Measurements from ENCODE around the gene PTGR2.

PTGR2 gene

DNA sequence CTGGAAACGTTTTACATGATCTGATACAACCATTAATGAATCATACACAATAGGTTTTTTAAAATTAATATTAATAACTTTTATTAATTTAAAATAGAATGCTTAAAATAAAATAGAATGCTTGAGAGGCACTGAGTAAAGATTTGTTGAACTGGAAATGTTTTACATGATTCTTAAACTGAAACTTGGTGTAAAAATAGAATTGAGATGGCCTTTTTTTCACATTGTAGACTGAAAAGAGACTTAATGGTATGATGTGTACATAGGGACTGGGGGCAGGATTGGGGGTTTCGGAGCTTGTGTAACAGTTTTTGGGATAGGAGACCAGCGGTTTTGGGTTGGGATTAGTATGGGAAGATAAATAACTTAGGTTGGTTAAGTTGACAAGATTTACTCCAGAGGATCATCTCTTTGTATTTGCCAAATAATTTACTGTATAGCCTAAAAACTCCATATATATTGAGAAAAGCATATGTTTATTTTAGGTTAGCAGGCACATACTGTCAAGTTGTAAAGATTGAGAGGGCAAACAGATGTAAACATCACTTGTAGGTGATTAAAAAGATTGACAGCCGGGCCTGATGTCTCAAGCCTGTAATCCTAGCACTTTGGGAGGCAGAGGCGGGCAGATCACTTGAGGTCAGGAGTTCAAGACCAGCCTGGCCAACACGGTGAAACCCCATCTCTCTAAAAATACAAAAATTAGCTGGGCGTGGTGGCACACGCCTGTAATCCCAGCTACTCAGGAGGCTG is 33.0 kb downstream of the PTGR2 start:
- H3K9me3 Mint-ChIP-seq, result no peaks in the 10 kb centered on the region
- no peaks in the 10 kb centered on the region for H3K27me3 Mint-ChIP-seq (ENCODE audit: low read depth, poor library complexity)
- no peak for DNase-seq
- peak overlapping the region; percentile 84 for H3K27ac Mint-ChIP-seq
- no peak for TF ChIP-seq CTCF (IDR thresholded peaks at IDR 0.05)
- H3K4me3 Mint-ChIP-seq, result peak overlapping the region; percentile 95
- H3K4me1 Mint-ChIP-seq, result peaks cover 42% of the 10 kb centered on the region
- peaks cover 12% of the 10 kb centered on the region for H3K36me3 Mint-ChIP-seq (ENCODE audit: low read depth)

- Mint-ChIP-seq H3K27ac (peak within 1 kb of the TSS; percentile 99), H3K9me3 (no peaks in the 10 kb centered on the region), H3K27me3 (ENCODE audit: low read depth, poor library complexity) (no peaks in the 10 kb centered on the region), H3K4me3 (peak within 1 kb of the TSS; percentile 95), H3K36me3 (ENCODE audit: low read depth) (peaks cover 16% of the 10 kb centered on the region), H3K4me1 (peaks cover 43% of the 10 kb centered on the region)
- DNase-seq, result peak; percentile 85
- TF ChIP-seq CTCF (IDR thresholded peaks at IDR 0.05), result no peak
Measured at GRCh38 chr14:73886449-73887317, 35.1 kb downstream of the PTGR2 start, which contains the start of gene ZNF410. ZNF410 (plus strand) TSS chr14:73886859; CDS start chr14:73892176, 5,317 bp downstream.

DNA sequence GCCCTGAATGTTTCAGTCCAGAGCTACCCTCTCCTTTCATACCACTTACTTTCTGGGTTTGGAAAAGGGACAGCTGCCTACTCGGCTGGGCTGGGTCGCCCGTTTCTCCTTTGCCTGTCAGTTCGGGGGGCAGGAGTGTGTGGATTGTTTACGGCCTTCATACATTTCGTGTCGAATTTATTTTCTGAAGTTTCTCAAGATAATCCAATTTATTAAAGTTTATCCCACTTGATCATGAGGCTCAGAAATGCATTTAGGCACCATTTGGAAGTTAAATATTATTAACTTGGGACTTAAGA is 35.6 kb downstream of the PTGR2 start:
- Mint-ChIP-seq H3K4me3 (peak overlapping the region; percentile 95), H3K27me3 (ENCODE audit: low read depth, poor library complexity) (no peaks in the 10 kb centered on the region), H3K4me1 (peaks cover 43% of the 10 kb centered on the region), H3K27ac (peak overlapping the region; percentile 70), H3K36me3 (ENCODE audit: low read depth) (peaks cover 18% of the 10 kb centered on the region), H3K9me3 (no peaks in the 10 kb centered on the region)
- no peak for TF ChIP-seq CTCF (IDR thresholded peaks at IDR 0.05)
- peak; percentile 30 for DNase-seq

DNA sequence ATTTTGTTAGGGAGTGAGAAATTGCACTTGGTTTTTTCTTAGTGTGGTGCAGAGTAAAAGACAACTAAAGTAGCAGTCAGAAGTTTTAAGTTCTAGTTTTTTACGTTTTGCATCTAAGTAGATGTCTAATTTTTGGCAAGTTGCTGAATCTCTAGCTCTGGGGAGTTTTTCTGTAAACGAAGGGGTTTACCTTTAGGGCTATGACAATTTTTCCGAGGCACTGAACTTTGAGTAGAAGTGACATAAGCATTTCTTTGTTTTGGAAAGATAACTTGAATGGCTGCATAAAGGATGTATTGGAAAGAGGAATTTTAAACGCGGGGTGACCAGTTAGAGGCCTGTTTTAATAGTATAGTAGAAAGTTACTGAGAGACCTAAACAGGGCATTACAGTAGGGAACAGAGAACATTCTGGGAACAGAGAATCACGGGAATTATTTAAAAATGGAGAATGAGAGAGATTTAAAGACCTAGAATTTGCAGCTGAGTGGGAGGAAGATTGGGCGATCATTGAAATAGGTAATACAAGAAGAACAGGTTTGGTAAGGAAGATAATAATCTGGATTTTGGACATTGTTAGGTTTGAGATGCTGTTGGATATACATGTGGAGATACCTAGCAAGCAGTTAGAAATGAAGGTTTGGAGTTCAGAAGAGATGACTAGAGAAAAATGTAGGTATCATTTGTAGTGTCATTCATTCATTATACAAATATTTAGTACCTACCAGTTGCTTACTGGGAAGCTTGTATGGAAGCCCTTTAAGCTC is 36.2 kb downstream of the PTGR2 start:
- peaks cover 17% of the 10 kb centered on the region for H3K36me3 Mint-ChIP-seq (ENCODE audit: low read depth)
- H3K27me3 Mint-ChIP-seq (ENCODE audit: low read depth, poor library complexity), result no peaks in the 10 kb centered on the region
- H3K9me3 Mint-ChIP-seq, result no peaks in the 10 kb centered on the region
- no peak for DNase-seq
- peaks cover 43% of the 10 kb centered on the region for H3K4me1 Mint-ChIP-seq
- TF ChIP-seq CTCF (IDR thresholded peaks at IDR 0.05), result no peak
- peak overlapping the region; percentile 95 for H3K4me3 Mint-ChIP-seq
- H3K27ac Mint-ChIP-seq, result peak overlapping the region; percentile 70

GRCh38 chr14:73888460-73888725 is 36.8 kb downstream of the PTGR2 start:
- Mint-ChIP-seq H3K27me3 (ENCODE audit: low read depth, poor library complexity) (no peaks in the 10 kb centered on the region), H3K27ac (no peak overlapping the region), H3K36me3 (ENCODE audit: low read depth) (peaks cover 14% of the 10 kb centered on the region), H3K4me3 (peak overlapping the region; percentile 95), H3K4me1 (peaks cover 43% of the 10 kb centered on the region), H3K9me3 (no peaks in the 10 kb centered on the region)
- DNase-seq, result no peak
- no peak for TF ChIP-seq CTCF (IDR thresholded peaks at IDR 0.05)
